H1 (cell line): ENCODE data around the gene MSL3B.

Source experiments
- CTCF ChIA-PET: fragments of 300-600 bp; sonication (Branson Sonifier 250); formaldehyde crosslinking; loops from one replicate; lab custom pipeline; 2021; ENCODE audit not compliant: partially characterized antibody; lab: Charles Lee
- POLR2A ChIA-PET: fragments of 300-600 bp; sonication (Branson Sonifier 250); formaldehyde crosslinking; loops from one replicate; lab custom pipeline; 2021; ENCODE audit warnings: inconsistent platforms; ENCODE audit not compliant: partially characterized antibody; lab: Charles Lee
- DNase-seq, 2 experiments: peaks; one replicate each; pipeline versions ENCODE4 v3.0.0 to v3.0.0-alpha.2; 2010 to 2022; ENCODE audit warnings: low spot score in 2 of 2, low read depth in 1 of 2, mixed read lengths in 1 of 2
- FAIRE-seq: peaks from 2 replicates; lab custom pipeline; 2011; peaks lifted over from hg19 to GRCh38; lab: Jason Lieb, UNC
- H2AFZ ChIP-seq: 2 replicates; pipeline ENCODE4 v1.8.1; 2012; ENCODE audit warnings: low read length, inconsistent platforms
- H2AK5ac ChIP-seq: 2 replicates; pipeline ENCODE4 v1.6.1; 2013; ENCODE audit warnings: low read depth, low read length
- H2BK120ac ChIP-seq: replicated peaks from 2 replicates; pipeline ENCODE3; 2013; ENCODE audit warnings: low read depth, low read length, inconsistent platforms
- H2BK12ac ChIP-seq: 2 replicates; pipeline ENCODE4 v1.6.1; 2013; ENCODE audit warnings: low read depth, low read length
- H2BK15ac ChIP-seq: 2 replicates; pipeline ENCODE4 v1.6.1; 2013; ENCODE audit warnings: low read length
- H2BK20ac ChIP-seq: 2 replicates; pipeline ENCODE4 v1.6.1; 2013; ENCODE audit warnings: low read length
- H2BK5ac ChIP-seq: 2 replicates; pipeline ENCODE4 v1.6.1; 2013; ENCODE audit warnings: low read depth, low read length
- H3K14ac ChIP-seq: 2 replicates; pipeline ENCODE4 v1.6.1; 2013; ENCODE audit warnings: inconsistent platforms; ENCODE audit not compliant: insufficient read length
- H3K18ac ChIP-seq: 2 replicates; pipeline ENCODE4 v1.6.1; 2013; ENCODE audit warnings: low read length; ENCODE audit errors: extremely low read depth
- H3K23ac ChIP-seq: 2 replicates; pipeline ENCODE4 v1.6.1; 2013; ENCODE audit warnings: inconsistent platforms; ENCODE audit not compliant: insufficient read length
- H3K23me2 ChIP-seq: 2 replicates; pipeline ENCODE4 v1.6.1; 2013; ENCODE audit warnings: low read depth, low read length
- H3K27ac ChIP-seq: 2 replicates; pipeline ENCODE4 v1.6.1; 2011; ENCODE audit warnings: low read depth, low read length, inconsistent platforms
- H3K27me3 ChIP-seq, 4 experiments: replicated peaks in 1 of 4; 1 replicate in 1 of 4; 2 replicates in 3 of 4; pipeline versions ENCODE4 v1.6.1 to v1.8.1; 2011 to 2013; ENCODE audit warnings: low read length in 3 of 4, mild to moderate bottlenecking in 3 of 4, inconsistent platforms in 2 of 4, mixed read lengths in 2 of 4, moderate library complexity in 1 of 4; ENCODE audit not compliant: control insufficient read depth in 3 of 4, insufficient read depth in 3 of 4; ENCODE audit errors: extremely low read depth in 1 of 4
- H3K36me3 ChIP-seq, 4 experiments: 2 replicates each; pipeline versions ENCODE4 v1.6.1 to v1.8.1; 2011 to 2013; ENCODE audit warnings: mild to moderate bottlenecking in 4 of 4, low read length in 3 of 4, moderate library complexity in 2 of 4, control low read depth in 1 of 4, inconsistent platforms in 1 of 4; ENCODE audit not compliant: insufficient read depth in 4 of 4, control insufficient read depth in 2 of 4
- H3K4ac ChIP-seq: replicated peaks from 2 replicates; pipeline ENCODE3; 2013; ENCODE audit warnings: low read length, low read depth, mixed read lengths, inconsistent platforms; ENCODE audit not compliant: insufficient read length
- H3K4me1 ChIP-seq, 4 experiments: replicated peaks in 1 of 4; 1 replicate in 1 of 4; 2 replicates in 3 of 4; pipeline versions ENCODE4 v1.6.1 to v1.8.1; 2011 to 2013; ENCODE audit warnings: low read length in 3 of 4, inconsistent platforms in 2 of 4, mixed read lengths in 1 of 4; ENCODE audit not compliant: insufficient read depth in 4 of 4, control insufficient read depth in 3 of 4
- H3K4me2 ChIP-seq, 2 experiments: 2 replicates each; pipeline versions ENCODE4 v1.6.1 to v1.8.1; 2011 to 2013; ENCODE audit warnings: low read depth in 2 of 2, low read length in 2 of 2, control low read depth in 1 of 2, inconsistent platforms in 1 of 2, mild to moderate bottlenecking in 1 of 2; ENCODE audit not compliant: insufficient read depth in 1 of 2
- H3K4me3 ChIP-seq, 4 experiments: fragments of 200-600, 300-600 bp in 1 of 4; sonication (generic), shearing (Covaris generic), sonication (Bioruptor Twin) in 1 of 4; 2 replicates each; pipeline versions ENCODE4 v1.5.1 to v1.8.1; 2011 to 2016; ENCODE audit warnings: low read length in 4 of 4, low read depth in 3 of 4, control low read depth in 2 of 4, inconsistent platforms in 2 of 4, mild to moderate bottlenecking in 2 of 4, mixed read lengths in 1 of 4, moderate library complexity in 1 of 4; ENCODE audit not compliant: insufficient read depth in 2 of 4; ENCODE audit errors: extremely low read depth in 1 of 4
- H3K56ac ChIP-seq: replicated peaks from 2 replicates; pipeline ENCODE3; 2013; ENCODE audit warnings: low read depth, mild to moderate bottlenecking, mixed read lengths, low read length, inconsistent platforms; ENCODE audit not compliant: insufficient read length
- H3K79me1 ChIP-seq: 2 replicates; pipeline ENCODE4 v1.6.1; 2013; ENCODE audit warnings: low read depth, low read length, control low read depth
- H3K79me2 ChIP-seq, 2 experiments: 2 replicates each; pipeline versions ENCODE4 v1.6.1 to v1.8.1; 2012 to 2013; ENCODE audit warnings: low read length in 2 of 2, mild to moderate bottlenecking in 2 of 2, inconsistent platforms in 1 of 2; ENCODE audit not compliant: insufficient read depth in 2 of 2, control insufficient read depth in 1 of 2
- H3K9ac ChIP-seq, 4 experiments: replicated peaks in 1 of 4; 1 replicate in 1 of 4; 2 replicates in 3 of 4; pipeline versions ENCODE4 v1.6.1 to v1.8.1; 2011 to 2013; ENCODE audit warnings: low read depth in 3 of 4, low read length in 3 of 4, control low read depth in 2 of 4, mild to moderate bottlenecking in 2 of 4, moderate library complexity in 2 of 4, inconsistent platforms in 1 of 4; ENCODE audit errors: extremely low read depth in 1 of 4
- H3K9me3 ChIP-seq, 2 experiments: 2 replicates each; pipeline versions ENCODE4 v1.6.1 to v1.8.1; 2012 to 2013; ENCODE audit warnings: mild to moderate bottlenecking in 2 of 2, moderate library complexity in 2 of 2, control low read depth in 1 of 2, inconsistent platforms in 1 of 2, low read depth in 1 of 2, low read length in 1 of 2, mixed read lengths in 1 of 2; ENCODE audit not compliant: insufficient read depth in 2 of 2
- H4K20me1 ChIP-seq, 2 experiments: replicated peaks in 1 of 2; 2 replicates each; pipeline versions ENCODE3 to v1.8.1; 2011 to 2013; ENCODE audit warnings: inconsistent platforms in 2 of 2, low read length in 2 of 2, mild to moderate bottlenecking in 1 of 2; ENCODE audit not compliant: insufficient read depth in 2 of 2, control insufficient read depth in 1 of 2
- H4K5ac ChIP-seq: 2 replicates; pipeline ENCODE4 v1.6.1; 2013; ENCODE audit warnings: low read length, low read depth, mixed read lengths, inconsistent platforms; ENCODE audit not compliant: insufficient read length
- H4K8ac ChIP-seq: 2 replicates; pipeline ENCODE4 v1.8.0; 2013; ENCODE audit warnings: mild to moderate bottlenecking, moderate library complexity, low read length, inconsistent platforms; ENCODE audit not compliant: insufficient read depth; ENCODE audit errors: extremely low read depth
- H4K91ac ChIP-seq: replicated peaks from 2 replicates; pipeline ENCODE3; 2013; ENCODE audit warnings: low read length, mixed read lengths, inconsistent platforms; ENCODE audit not compliant: insufficient read length
- ASH2L ChIP-seq: fragments of 200-600, 300-600 bp; sonication (generic); IDR thresholded peaks from one replicate; pipeline ENCODE4 v1.7.1; 2017; ENCODE audit warnings: low read length
- CTBP2 ChIP-seq: IDR thresholded peaks from 2 replicates; pipeline ENCODE4 v1.7.0; 2011; ENCODE audit warnings: borderline replicate concordance, mild to moderate bottlenecking, moderate library complexity, mixed read lengths, low read length; ENCODE audit not compliant: insufficient read depth, insufficient read length
- EZH2 ChIP-seq: fragments of 200-600 bp; sonication (generic); IDR thresholded peaks from 2 replicates; pipeline ENCODE4 v1.7.1; 2012; ENCODE audit warnings: low read depth, mild to moderate bottlenecking, moderate library complexity, low read length, inconsistent platforms; ENCODE audit not compliant: severe bottlenecking
- GABPA ChIP-seq: IDR thresholded peaks from 2 replicates; pipeline ENCODE4 v1.6.1; 2011; ENCODE audit warnings: mild to moderate bottlenecking, low read length, moderate library complexity, borderline replicate concordance; ENCODE audit not compliant: insufficient read depth
- MAFK ChIP-seq: IDR thresholded peaks from 2 replicates; pipeline ENCODE4 v1.6.1; 2012; ENCODE audit warnings: low read depth, mild to moderate bottlenecking, improper control_type of control experiment, low read length
- NRF1 ChIP-seq: IDR thresholded peaks from 2 replicates; pipeline ENCODE4 v1.6.1; 2011; ENCODE audit warnings: mild to moderate bottlenecking, low read depth, low read length, improper control_type of control experiment
- SIN3A ChIP-seq, 2 experiments: IDR thresholded peaks in 1 of 2; conservative IDR thresholded peaks in 1 of 2; 2 replicates each; pipeline ENCODE4 v1.6.1; 2011 to 2012; ENCODE audit warnings: low read length in 2 of 2, improper control_type of control experiment in 1 of 2, low read depth in 1 of 2, mild to moderate bottlenecking in 1 of 2
- SIX5 ChIP-seq: IDR thresholded peaks from 2 replicates; pipeline ENCODE4 v1.6.1; 2011; ENCODE audit warnings: mild to moderate bottlenecking, low read depth, low read length
- WGBS, 2 experiments: shearing (Covaris generic) in 1 of 2; methylation state at CpG; one replicate each; pipeline versions ENCODE4 v1.1.6 to v1.1.7; 2013 to 2015; ENCODE audit warnings: low lambda C conversion rate in 2 of 2, mixed read lengths in 2 of 2, inconsistent platforms in 1 of 2, low coverage in 1 of 2, missing lambda C conversion rate in 1 of 2; ENCODE audit not compliant: insufficient replicate concordance in 2 of 2, insufficient coverage in 1 of 2, insufficient read length in 1 of 2; ENCODE audit errors: extremely low coverage in 1 of 2, missing lambda C conversion rate in 1 of 2; 5-methylcytosine and 5-hydroxymethylcytosine counted together

Gene MSL3B

GRCh38 chr2:233862261-233862768, 5.9 kb downstream of the MSL3B start:
- POLR2A ChIA-PET = no interaction called here
- Histone ChIP-seq H4K5ac (no peak overlapping the region), H3K27me3 (no peaks in the 10 kb centered on the region; a peak in 1 of 7 replicates), H3K56ac (no peak overlapping the region), H3K4me3 (no peak overlapping the region), H3K27ac (no peak overlapping the region), H2AFZ (no peak overlapping the region)
- 84% methylated on average over 4 of the region's 4 CpGs; no CpG with 5 or more reads in 1 of the 2 experiments for WGBS, 2 experiments
- no peak for TF ChIP-seq NRF1
- TF ChIP-seq CTBP2 = no peak
- no peak for TF ChIP-seq ASH2L
- TF ChIP-seq SIN3A (conservative IDR thresholded peaks at IDR 0.05 in 1 of 2, IDR thresholded peaks at IDR 0.05 in 1 of 2; ENCODE audit: low read depth in 1 of 2, low read length in 2 of 2) = no peak
- TF ChIP-seq MAFK = no peak
- no peak for TF ChIP-seq EZH2
- TF ChIP-seq SIX5 = no peak
- TF ChIP-seq GABPA = no peak
- TF ChIP-seq, all 59 proteins: peak for 0
- Histone ChIP-seq H2BK5ac (no peak overlapping the region), H3K79me1 (no peaks in the 10 kb centered on the region), H3K9ac (no peak overlapping the region), H3K79me2 (no peaks in the 10 kb centered on the region), H3K23me2 (no peaks in the 10 kb centered on the region), H4K8ac (no peak overlapping the region), H3K18ac (no peak overlapping the region), H4K20me1 (no peaks in the 10 kb centered on the region), H2AK5ac (no peak overlapping the region), H2BK12ac (no peak overlapping the region), H3K23ac (no peak overlapping the region), H3K14ac (no peak overlapping the region), H2BK120ac (no peak overlapping the region), H2BK20ac (no peak overlapping the region), H3K4ac (no peak overlapping the region), H2BK15ac (no peak overlapping the region), H3K9me3 (no peaks in the 10 kb centered on the region; a peak in 1 of 4 replicates), H3K4me2 (peak overlapping the region in 1 of 2 experiments; percentile 33; a peak in 1 of 4 replicates), H4K91ac (no peak overlapping the region), H3K4me1 (peaks cover 0 to 5% (median 0%) of the 10 kb centered on the region in 4 experiments; a peak in 1 of 7 replicates), H3K36me3 (peaks cover 0 to 15% (median 3%) of the 10 kb centered on the region in 4 experiments; a peak in 3 of 8 replicates)
- CTCF ChIA-PET = interaction anchor here (1.0 kb wide), 1 partner anchor 21 kb away, joined by 3 read pairs; no protein-coding TSS in a partner anchor
- FAIRE-seq (no peak), DNase-seq (no peak)
